Keratinocyte (primary cell): Measurements from ENCODE around the gene MYLK3. TPM values are rescaled to one million over a fixed set of nuclear protein-coding genes. Genes with fewer than 3 reads are reported as not detected.
A peak's percentile ranks its signal among the peaks of the same experiment; 100 is the strongest.
"Not testable (repeated sequence)": the region's sequence is repeated elsewhere in the genome, so short reads cannot be mapped to it uniquely, and the experiment has no call there.

ENCODE experiments used
- DNase-seq: peaks from one replicate; pipeline ENCODE4 v3.0.0-alpha.2; 2011; ENCODE audit warnings: low read depth, missing footprints, low spot score
- FAIRE-seq: peaks from 2 replicates; lab custom pipeline; 2011; peaks lifted over from hg19 to GRCh38; lab: Jason Lieb, UNC
- H2AFZ ChIP-seq: 2 replicates; pipeline ENCODE4 v1.6.0; 2012; ENCODE audit warnings: low read length, control low read depth, inconsistent platforms; ENCODE audit not compliant: control insufficient read depth
- H3K27ac ChIP-seq: 2 replicates; pipeline ENCODE4 v1.5.1; 2011; ENCODE audit warnings: low read length; ENCODE audit not compliant: control insufficient read depth, insufficient read depth
- H3K27me3 ChIP-seq: 3 replicates; pipeline ENCODE4 v1.6.0; 2011; ENCODE audit warnings: low read length; ENCODE audit not compliant: control insufficient read depth, insufficient read depth; ENCODE audit errors: extremely low read depth
- H3K36me3 ChIP-seq, 2 experiments: 2 replicates in 1 of 2; 3 replicates in 1 of 2; pipeline ENCODE4 v1.5.1; 2011; ENCODE audit warnings: low read length in 2 of 2, mild to moderate bottlenecking in 1 of 2; ENCODE audit not compliant: control insufficient read depth in 2 of 2, insufficient read depth in 2 of 2; ENCODE audit errors: extremely low read depth in 1 of 2
- H3K4me1 ChIP-seq: 3 replicates; pipeline ENCODE4 v1.5.1; 2011; ENCODE audit warnings: low read length; ENCODE audit not compliant: control insufficient read depth, insufficient read depth; ENCODE audit errors: extremely low read depth
- H3K4me2 ChIP-seq: 3 replicates; pipeline ENCODE4 v1.6.0; 2011; ENCODE audit warnings: low read depth, low read length; ENCODE audit not compliant: control insufficient read depth, insufficient read depth; ENCODE audit errors: extremely low read depth
- H3K4me3 ChIP-seq, 3 experiments: fragments of 200-600 bp in 1 of 3; sonication (generic) in 1 of 3; 2 replicates in 2 of 3; 3 replicates in 1 of 3; pipeline ENCODE4 v1.5.1; 2011 to 2016; ENCODE audit warnings: low read length in 3 of 3, mild to moderate bottlenecking in 3 of 3, control low read depth in 2 of 3, inconsistent platforms in 1 of 3, low read depth in 1 of 3, mixed read lengths in 1 of 3, mixed run types in 1 of 3, moderate library complexity in 1 of 3; ENCODE audit not compliant: control insufficient read depth in 2 of 3, insufficient read depth in 2 of 3; ENCODE audit errors: extremely low read depth in 1 of 3
- H3K79me2 ChIP-seq: 2 replicates; pipeline ENCODE4 v1.6.0; 2012; ENCODE audit warnings: low read length; ENCODE audit not compliant: control insufficient read depth, insufficient read depth
- H3K9ac ChIP-seq: 3 replicates; pipeline ENCODE4 v1.6.0; 2011; ENCODE audit warnings: low read length; ENCODE audit not compliant: control insufficient read depth, insufficient read depth; ENCODE audit errors: extremely low read depth
- H3K9me1 ChIP-seq: 3 replicates; pipeline ENCODE4 v1.6.0; 2011; ENCODE audit warnings: low read length; ENCODE audit not compliant: control insufficient read depth, insufficient read depth; ENCODE audit errors: extremely low read depth
- H3K9me3 ChIP-seq: 2 replicates; pipeline ENCODE4 v1.5.1; 2012; ENCODE audit warnings: low read depth, low read length; ENCODE audit not compliant: control insufficient read depth
- H4K20me1 ChIP-seq: 3 replicates; pipeline ENCODE4 v1.6.0; 2011; ENCODE audit warnings: low read length; ENCODE audit not compliant: control insufficient read depth, insufficient read depth; ENCODE audit errors: extremely low read depth
- CTCF ChIP-seq, 3 experiments: IDR thresholded peaks in 1 of 3; conservative IDR thresholded peaks in 1 of 3; optimal IDR thresholded peaks in 1 of 3; 2 replicates in 2 of 3; 3 replicates in 1 of 3; pipeline versions ENCODE3 to v1.5.1; 2011; ENCODE audit warnings: low read length in 3 of 3, mild to moderate bottlenecking in 3 of 3, moderate library complexity in 2 of 3, control low read depth in 1 of 3, inconsistent platforms in 1 of 3; ENCODE audit not compliant: insufficient read depth in 2 of 3; ENCODE audit errors: extremely low read depth in 1 of 3
- EZH2 ChIP-seq: IDR thresholded peaks from one replicate; pipeline ENCODE4 v1.6.1; 2012; ENCODE audit warnings: inconsistent platforms, mild to moderate bottlenecking, low read length, moderate library complexity
- dilution Hi-C: fragments of 300-500 bp; cut with MboI; formaldehyde crosslinking; loops from one replicate; pipeline ENCODE4 v1.7.0; 2020; ENCODE audit warnings: low sequenced_read_pairs; ENCODE audit not compliant: extremely low pct_ligation_motif_present
- polyA plus RNA-seq, 5 experiments: library from polyadenylated mRNA; depleted of rRNA in 3 of 5; stranded (reverse) in 3 of 5; stranded (forward) in 1 of 5; unstranded in 1 of 5; fragments of >200 nt; gene quantifications; 1 replicate in 1 of 5; 2 replicates in 3 of 5; 3 replicates in 1 of 5; pipeline versions ENCODE4 v1.2.1 to v1.2.3, GENCODE V29; 2011 to 2012; ENCODE audit warnings: missing spikeins in 2 of 5, low read depth in 1 of 5, low replicate concordance in 1 of 5

The MYLK3 gene
- polyA plus RNA-seq, 1 donor (not counting 4 experiments of a cell fraction or from before 2014, with no cell fraction given) = 0.03 TPM

GRCh38 chr16:46785076-46785845, 37.1 kb upstream of the MYLK3 start:
- H3K9me3 ChIP-seq = no peaks in the 10 kb centered on the region
- FAIRE-seq (no peak), DNase-seq (no peak)
- dilution Hi-C loops = no loop called here
- no peaks in the 10 kb centered on the region for H3K36me3 ChIP-seq
- no peak for TF ChIP-seq EZH2
- no peak for TF ChIP-seq CTCF (optimal IDR thresholded peaks at IDR 0.05 in 1 of 3, IDR thresholded peaks at IDR 0.05 in 1 of 3, conservative IDR thresholded peaks at IDR 0.05 in 1 of 3; ENCODE audit: extremely low read depth in 1 of 3, insufficient read depth in 2 of 3, low read length in 3 of 3)
- H3K9me1 ChIP-seq = no peaks in the 10 kb centered on the region
- H3K4me2 ChIP-seq = peak overlapping the region; percentile 29
- H3K27ac ChIP-seq = no peak overlapping the region
- H2AFZ ChIP-seq = peak overlapping the region; percentile 54
- H3K9ac ChIP-seq = no peak overlapping the region
- no peak overlapping the region for H3K4me3 ChIP-seq
- H4K20me1 ChIP-seq = no peaks in the 10 kb centered on the region
- H3K4me1 ChIP-seq = peaks cover 8% of the 10 kb centered on the region
- H3K27me3 ChIP-seq = no peaks in the 10 kb centered on the region
- no peaks in the 10 kb centered on the region for H3K79me2 ChIP-seq

DNA sequence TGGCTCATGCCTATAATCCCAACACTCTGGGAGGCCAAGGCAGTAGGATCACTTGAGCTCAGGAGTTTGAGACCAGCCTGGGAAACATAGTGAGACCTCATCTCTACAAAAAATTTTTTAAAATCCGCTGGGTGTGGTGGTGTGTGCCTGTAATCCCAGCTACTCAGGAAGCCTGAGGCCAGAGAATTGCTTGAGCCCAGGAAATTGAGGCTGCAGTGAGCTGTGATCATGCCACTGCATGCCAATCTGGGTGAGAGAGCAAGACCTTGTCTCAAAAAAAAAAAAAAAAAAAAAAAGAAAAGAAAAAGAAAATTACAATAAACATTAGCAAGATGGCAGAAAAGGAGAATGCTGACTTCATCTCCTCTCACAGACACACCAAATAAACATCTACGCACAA, 36.4 kb upstream of the MYLK3 start:
- Histone ChIP-seq H2AFZ (peak overlapping the region; percentile 54), H3K4me2 (peak overlapping the region; percentile 29)
- H3K4me1 ChIP-seq, H3K9me1 ChIP-seq, H3K4me3 ChIP-seq, DNase-seq, H3K9ac ChIP-seq, H3K36me3 ChIP-seq, H4K20me1 ChIP-seq, FAIRE-seq, H3K27me3 ChIP-seq, H3K79me2 ChIP-seq, H3K9me3 ChIP-seq, dilution Hi-C loops, H3K27ac ChIP-seq: not testable (repeated sequence)
